Adrenal gland (tissue), 5 donors: ENCODE data around the gene NIFK.

Experiments used
- CTCF ChIP-seq, 6 experiments: fragments of 450-650 bp in 4 of 6; fragments of 200-600 bp in 2 of 6; sonication (generic) in 1 of 6; IDR thresholded peaks; 1 replicate in 5 of 6; 2 replicates in 1 of 6; pipeline versions ENCODE4 v1.5.1 to v1.8.0; 2016 to 2021; ENCODE audit warnings: antibody characterized with exemption in 6 of 6, mild to moderate bottlenecking in 2 of 6, moderate library complexity in 1 of 6
- POLR2A ChIP-seq, 2 donors: fragments of 450-650 bp; IDR thresholded peaks; one replicate each; pipeline ENCODE4 v1.6.1; 2017; ENCODE audit warnings: antibody characterized with exemption in 2 of 2, mild to moderate bottlenecking in 2 of 2, moderate library complexity in 1 of 2
- donor health status: DM: no; HTN: no; CAD: no.

GRCh38 chr2:121723316-121723715 is 13.4 kb downstream of the NIFK start:
- TF ChIP-seq CTCF (IDR thresholded peaks at IDR 0.05) = no peak
- no peak for TF ChIP-seq POLR2A (IDR thresholded peaks at IDR 0.05)
